HG03045 (cell line): ENCODE measurements around the gene DUSP9.
"Not testable (repeated sequence)": the region's sequence is repeated elsewhere in the genome, so short reads cannot be mapped to it uniquely, and the experiment has no call there.

ENCODE experiments used
- ATAC-seq: cut with Tn5 transposase; IDR thresholded peaks from one replicate; pipeline ENCODE4 v1.9.1; 2021; ENCODE audit warnings: mild to moderate bottlenecking, moderate library complexity; ENCODE audit not compliant: unreplicated experiment

The DUSP9 gene

DNA sequence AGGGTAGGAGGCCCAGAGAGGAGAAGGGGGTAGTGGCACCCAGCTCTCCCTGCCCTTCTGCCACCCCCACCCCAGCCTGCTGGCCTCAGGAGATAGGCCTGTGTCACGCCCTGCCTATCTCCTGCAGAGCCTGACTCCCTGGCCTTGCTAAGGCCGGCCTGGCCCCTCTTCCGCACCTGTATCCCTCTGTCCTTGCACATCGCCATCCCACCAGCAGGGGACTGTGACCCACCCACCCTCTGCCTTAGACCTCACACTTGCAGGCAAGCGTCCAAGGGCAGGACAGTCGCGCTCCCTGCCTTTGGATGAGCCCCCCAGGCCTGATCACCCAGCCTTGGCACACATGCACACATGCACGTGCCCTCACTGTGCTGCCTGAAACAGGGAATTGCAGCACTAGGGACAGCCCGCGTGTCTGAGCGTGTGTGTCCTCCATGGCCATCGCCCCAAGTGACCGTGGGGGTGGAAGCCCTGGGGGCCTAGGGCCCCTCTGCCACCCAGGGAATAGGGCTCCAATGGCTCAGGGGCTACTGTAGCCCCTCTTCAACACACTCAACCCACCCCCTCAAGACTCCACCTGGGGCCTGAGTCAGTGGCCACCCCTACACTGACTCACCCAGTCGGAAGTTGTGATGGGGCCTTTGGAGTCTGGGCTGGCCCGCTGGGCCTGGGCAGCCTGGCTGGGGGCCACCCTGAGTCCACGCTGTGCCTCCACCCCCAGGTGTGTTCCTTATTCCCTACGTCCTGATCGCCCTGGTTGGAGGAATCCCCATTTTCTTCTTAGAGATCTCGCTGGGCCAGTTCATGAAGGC is 42.9 kb downstream of the DUSP9 start:
- ATAC-seq, result no peak

DNA sequence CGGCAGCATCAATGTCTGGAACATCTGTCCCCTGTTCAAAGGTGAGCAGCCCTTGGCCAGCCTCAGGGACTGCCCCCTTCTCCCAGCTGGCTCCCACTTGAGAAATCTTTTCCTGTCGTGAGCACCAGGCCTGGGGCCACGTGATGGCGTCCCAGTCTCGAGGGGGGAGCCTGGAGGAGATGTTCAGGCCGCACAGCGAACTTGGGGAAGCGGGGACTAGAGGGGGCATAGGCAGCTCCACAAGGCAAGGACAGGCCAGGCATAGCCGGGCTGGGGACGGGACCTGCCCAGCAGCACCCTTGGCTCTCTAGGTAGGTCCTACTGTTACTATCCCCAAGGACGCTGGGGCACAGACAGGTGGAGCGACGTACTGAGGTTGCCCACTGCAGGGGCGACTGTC is 43.5 kb downstream of the DUSP9 start:
- no peak for ATAC-seq

DNA sequence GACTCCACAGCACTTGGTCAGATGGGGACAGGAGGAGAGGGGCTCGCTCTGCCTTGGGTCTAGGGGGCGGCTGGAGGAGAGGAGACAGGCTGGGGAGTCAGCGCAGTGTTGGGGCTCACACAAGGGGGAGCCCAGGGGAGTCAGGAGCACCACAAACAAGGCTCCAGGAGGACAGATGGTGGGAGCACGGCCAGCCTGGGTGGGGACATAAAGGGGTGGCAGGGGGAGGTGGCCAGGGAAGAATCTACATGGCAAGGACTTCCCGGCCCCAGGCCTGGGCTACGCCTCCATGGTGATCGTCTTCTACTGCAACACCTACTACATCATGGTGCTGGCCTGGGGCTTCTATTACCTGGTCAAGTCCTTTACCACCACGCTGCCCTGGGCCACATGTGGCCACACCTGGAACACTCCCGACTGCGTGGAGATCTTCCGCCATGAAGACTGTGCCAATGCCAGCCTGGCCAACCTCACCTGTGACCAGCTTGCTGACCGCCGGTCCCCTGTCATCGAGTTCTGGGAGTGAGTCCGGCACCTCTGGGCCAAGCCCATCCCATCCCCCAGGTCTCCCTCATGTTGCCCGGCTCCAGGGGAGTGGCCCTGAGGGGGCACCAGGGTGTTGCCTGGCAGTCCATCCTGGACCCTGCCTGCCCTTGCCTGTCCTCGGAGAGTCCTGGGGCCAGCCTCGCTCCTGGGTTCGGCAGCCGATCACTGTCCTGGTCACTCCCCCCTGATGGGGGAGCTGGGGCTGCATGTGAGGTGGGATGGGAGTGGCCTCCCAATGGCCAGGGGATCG is 44.2 kb downstream of the DUSP9 start:
- not testable (repeated sequence) for ATAC-seq

DNA sequence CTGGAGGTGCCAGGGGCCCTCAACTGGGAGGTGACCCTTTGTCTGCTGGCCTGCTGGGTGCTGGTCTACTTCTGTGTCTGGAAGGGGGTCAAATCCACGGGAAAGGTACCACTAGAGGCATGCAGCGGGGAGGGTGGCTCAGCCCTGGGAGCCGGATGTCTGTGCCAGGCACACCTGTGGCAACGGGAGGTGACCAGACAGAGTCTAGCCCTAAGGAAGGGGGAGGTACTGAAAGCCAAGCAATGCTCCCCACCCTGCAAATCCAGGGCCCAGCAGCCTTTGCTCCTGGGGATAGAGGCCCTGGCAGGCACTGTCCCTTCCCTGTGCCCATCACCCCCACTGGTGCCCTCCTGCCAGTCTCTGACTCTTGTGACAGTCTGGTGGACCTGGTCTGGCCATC is 45.0 kb downstream of the DUSP9 start:
- ATAC-seq, result no peak

DNA sequence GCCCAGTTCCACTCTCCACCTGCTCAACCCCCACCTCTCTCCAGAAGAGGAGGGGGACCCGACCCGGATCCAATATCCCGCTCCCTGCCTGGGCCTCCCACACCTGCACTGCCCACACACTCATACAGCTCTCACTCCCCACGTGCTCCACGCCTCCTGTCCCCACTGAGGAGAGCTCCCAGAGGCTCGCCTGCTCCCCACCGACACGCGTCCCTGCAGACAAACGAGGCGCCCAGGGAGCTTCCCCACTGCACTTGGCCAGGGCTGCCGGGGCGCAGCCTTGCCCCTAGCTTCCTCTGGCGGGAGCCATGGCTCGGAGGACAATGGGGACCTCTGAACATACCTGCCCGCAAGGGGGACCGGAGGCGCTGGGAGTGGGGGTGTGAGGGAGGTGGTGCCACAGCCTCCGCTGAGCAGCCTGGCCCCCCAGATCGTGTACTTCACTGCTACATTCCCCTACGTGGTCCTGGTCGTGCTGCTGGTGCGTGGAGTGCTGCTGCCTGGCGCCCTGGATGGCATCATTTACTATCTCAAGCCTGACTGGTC is 45.7 kb downstream of the DUSP9 start:
- no peak for ATAC-seq

DNA sequence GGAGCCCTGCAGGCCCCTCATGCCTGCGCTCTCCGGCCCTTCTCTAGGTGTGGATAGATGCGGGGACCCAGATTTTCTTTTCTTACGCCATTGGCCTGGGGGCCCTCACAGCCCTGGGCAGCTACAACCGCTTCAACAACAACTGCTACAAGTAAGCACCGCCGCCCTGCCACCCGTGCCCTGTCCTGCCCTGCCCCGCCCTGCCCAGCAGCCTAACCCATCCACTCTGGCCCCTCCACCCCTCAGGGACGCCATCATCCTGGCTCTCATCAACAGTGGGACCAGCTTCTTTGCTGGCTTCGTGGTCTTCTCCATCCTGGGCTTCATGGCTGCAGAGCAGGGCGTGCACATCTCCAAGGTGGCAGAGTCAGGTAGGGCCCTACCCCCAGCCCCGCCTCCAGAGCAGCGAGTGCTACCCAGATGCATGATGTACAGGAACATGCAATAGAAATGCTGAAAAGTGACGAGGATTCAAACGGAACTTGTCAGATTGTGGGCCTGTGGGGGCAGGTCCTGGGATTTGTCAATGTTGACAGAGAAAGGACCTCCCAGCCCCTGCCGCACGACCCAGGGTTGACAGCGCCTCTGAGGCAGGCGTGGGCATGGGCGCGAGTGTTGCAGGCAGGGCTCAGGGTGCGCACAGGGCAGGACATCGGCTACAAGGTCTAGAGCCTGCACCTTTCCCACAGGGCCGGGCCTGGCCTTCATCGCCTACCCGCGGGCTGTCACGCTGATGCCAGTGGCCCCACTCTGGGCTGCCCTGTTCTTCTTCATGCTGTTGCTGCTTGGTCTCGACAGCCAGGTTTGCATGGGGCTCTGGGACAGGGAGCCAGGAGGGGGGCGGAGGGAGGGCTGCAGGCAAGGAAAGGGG is 46.4 kb downstream of the DUSP9 start:
- no peak for ATAC-seq

DNA sequence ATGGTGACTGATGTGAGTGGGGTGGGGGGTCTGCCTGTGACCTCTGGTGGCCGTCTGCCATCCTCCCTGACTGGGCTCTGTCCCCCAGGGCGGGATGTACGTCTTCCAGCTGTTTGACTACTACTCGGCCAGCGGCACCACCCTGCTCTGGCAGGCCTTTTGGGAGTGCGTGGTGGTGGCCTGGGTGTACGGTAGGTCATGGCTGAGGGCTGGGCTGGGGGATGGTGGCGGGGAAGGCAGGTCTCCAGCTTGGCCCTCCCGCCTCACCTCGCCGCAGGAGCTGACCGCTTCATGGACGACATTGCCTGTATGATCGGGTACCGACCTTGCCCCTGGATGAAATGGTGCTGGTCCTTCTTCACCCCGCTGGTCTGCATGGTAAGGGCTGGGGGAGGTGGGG is 47.3 kb downstream of the DUSP9 start:
- ATAC-seq, result not testable (repeated sequence)

DNA sequence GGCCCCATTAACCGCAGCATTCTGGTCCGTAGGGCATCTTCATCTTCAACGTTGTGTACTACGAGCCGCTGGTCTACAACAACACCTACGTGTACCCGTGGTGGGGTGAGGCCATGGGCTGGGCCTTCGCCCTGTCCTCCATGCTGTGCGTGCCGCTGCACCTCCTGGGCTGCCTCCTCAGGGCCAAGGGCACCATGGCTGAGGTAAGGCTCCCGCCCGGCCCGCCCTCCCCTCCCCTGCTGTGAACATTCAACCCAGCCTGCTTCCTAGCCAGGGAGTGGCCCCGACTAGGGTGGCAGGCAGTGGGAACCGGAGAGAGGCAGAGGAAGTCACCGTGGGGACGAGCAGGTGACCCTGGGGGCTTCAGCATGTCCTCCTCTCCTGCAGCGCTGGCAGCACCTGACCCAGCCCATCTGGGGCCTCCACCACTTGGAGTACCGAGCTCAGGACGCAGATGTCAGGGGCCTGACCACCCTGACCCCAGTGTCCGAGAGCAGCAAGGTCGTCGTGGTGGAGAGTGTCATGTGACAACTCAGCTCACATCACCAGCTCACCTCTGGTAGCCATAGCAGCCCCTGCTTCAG is 47.8 kb downstream of the DUSP9 start:
- no peak for ATAC-seq

DNA sequence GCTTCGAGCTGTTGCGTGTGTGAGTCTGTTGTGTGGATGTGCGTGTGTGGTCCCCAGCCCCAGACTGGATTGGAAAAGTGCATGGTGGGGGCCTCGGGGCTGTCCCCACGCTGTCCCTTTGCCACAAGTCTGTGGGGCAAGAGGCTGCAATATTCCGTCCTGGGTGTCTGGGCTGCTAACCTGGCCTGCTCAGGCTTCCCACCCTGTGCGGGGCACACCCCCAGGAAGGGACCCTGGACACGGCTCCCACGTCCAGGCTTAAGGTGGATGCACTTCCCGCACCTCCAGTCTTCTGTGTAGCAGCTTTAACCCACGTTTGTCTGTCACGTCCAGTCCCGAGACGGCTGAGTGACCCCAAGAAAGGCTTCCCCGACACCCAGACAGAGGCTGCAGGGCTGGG is 49.1 kb downstream of the DUSP9 start:
- ATAC-seq, result no peak

DNA sequence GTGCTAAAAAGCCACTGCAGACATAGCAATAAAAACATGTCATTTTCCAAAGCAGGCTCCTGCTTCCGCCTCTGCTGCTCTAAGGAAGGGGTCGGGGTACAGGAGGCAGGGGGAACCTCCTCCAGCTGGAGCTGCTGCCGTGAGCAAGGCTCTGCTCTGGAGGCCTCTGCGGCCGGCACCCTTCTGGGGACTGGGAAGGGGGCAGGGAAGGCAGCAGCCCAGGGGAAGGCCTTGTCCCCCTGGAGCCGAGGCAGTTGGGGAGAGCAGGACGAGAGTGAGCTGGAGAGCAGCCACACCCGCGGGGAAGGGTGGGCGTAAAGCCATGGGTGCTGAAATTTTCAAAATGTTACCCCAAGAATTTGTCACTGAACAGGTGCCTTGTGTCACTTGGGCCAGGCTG is 49.5 kb downstream of the DUSP9 start:
- not testable (repeated sequence) for ATAC-seq

DNA sequence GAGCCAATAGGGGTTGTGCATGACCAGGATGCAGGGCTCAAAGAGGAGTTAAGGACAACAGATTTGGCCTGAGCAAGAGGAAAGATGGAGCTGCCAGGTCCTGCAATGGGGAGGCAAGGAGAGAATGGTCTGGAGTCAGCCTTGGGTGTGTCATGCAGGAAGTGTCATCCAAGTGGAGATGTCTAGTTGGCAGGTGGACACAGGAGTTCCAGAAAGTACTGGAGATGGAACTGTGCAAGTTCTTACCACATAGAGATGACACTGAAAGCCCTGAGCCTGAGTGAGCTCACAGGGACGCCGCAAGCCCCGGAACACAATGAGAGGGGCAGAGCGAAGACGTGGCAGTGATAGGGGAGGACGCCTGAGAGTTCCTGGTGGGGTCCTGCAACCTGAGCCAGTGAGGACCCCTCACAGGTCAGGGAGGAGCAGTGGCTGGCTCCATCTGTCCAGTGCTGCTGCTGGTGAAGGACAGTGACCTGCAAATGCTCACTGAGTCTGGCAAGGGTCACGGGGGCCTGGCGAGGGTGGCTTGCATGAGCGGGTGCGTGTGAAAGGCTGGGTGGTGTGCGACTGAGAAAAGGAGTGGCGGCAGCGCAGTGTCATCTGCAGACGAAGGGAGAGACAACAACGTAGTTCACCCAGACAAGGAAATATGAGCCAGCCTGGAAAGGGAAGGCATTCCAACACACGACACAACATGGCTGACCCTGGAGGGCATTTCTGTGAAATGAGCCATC is 50.2 kb downstream of the DUSP9 start:
- ATAC-seq, result not testable (repeated sequence)

DNA sequence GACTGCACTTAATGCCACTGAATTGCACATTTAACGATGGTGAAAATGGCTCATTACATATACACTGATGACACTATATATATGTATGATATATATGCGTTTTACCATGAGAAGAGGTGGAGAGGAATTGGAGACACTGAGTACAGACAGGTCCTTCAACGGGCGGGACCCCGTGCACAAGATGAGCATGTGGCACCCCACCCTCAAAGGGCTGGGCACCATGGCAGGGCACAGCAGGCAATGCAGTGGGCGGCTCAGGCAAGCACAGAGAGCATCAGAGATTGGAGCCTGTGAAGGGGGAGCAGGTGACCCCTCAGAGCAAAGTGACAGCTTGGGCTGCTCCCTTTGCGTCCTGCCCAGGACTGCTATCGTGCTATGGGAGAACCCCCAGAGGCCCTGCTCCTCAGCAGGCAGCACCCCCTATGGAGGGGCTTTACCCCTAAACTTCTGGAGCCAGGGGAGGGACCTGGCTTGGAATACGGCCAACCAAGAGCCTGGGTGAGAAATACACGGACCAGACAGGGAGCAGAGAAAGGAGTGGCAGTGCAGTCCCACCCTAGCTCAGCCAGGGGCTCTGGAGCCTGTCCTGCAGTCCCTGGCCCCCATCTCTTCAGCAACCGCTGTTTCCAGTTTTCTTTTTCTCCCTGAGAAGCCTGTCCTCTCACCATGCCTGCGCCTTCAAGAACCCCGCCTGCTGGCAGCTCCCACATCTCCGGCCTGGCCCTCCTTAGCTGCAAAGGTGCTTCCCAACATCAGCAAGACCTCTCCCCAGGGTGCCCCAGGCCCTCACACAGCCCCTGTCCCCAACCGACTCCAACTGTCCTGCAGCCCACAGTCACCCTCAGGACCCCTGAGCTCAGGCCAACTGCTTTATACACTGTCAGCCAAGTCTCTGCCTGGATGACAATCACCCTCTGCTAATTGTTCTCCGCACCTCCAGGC is 51.2 kb downstream of the DUSP9 start:
- ATAC-seq, result no peak

DNA sequence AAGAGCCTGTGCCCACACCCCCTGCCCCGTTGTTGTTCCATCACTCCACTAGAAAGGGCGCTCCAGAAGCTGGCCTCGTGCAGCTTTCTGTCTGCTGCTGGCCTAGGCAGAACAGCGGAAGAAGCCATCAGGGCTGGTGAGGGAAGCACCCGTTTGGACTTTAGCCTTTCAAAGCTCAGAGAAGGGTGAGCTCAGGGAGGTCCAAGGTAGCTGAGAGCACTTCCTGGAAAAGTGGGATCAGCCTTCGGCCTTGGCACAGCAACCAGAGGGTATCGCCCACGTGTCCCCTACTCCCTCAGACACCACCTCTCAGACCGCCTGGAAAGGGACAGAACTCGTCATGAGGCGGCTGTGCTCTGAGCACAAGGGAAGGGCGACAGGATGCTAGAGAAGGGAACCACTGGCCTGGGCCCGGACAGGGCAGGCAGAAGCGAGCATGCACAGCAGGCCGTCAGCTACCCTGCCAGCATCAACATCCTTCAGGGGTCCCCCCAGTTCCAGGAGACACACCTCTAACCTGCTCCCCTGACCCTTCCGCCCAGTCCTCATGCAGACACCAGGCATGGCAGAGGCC is 52.3 kb downstream of the DUSP9 start:
- not testable (repeated sequence) for ATAC-seq

DNA sequence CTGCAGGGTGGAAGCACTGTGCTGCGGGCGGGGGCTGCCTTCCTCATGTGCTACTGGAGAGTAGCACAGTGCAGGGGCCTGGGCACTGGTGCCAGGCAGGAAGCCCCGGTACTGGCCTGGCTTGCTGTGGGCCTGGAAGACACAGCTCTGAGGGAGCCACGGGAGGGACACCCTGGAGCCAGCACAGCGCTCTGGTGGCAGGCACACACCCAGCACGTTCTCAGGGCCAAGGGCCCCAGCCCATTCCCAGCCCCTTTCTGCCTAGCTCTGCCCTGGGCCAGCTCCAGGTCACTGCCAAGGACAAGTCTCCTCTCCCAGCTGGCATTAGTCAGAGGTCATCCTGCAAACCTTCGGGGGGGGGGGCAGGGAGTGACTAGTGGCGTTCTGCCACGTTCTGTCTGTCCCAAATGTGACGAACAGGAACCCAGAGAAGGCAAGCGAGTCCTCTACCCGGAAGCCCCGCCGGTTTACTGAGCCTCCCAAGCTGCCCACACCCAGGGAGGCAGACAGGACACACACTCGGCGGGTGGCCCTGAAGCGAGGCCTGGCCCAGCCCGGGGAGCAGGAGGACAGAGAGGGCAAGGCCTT is 52.9 kb downstream of the DUSP9 start:
- not testable (repeated sequence) for ATAC-seq

DNA sequence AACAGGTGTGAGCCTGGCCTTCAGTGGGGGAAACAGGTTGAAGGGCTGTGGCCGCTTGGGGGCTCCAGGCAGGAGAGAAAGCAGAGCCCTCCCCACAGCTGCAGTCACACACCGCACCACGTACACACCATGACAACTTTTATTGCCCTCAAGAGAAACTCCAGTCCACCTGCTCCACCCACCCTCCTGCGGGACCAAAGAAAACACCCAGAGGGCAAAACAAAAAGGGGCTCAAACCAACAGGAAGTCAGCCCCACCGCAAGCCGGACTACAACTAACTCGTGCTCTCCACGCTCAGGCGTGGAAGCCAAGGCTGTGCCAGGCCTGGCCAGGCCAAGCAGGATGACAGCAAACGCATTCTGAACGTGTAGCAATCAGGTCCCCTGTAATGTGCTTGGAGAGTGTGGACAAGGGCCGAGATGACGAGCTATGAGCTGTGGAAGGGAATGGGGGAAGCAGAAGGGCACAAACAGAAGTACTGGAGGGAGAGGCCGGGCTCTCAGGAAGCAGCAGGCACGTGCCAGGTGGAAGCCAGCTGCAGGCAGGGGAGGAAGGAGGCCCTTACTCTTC is 53.5 kb downstream of the DUSP9 start:
- no peak for ATAC-seq
